PC-9 (cell line): ENCODE measurements around the gene GRAMD2B. TPM values are rescaled to one million over a fixed set of nuclear protein-coding genes. Genes with fewer than 3 reads are reported as not detected.

Experiments
- BruUV-seq: library from RNA; stranded (reverse); fragments of 400-500 nt; replicated peaks from 2 replicates; lab custom pipeline; 2021; lab: Mats Ljungman, UMichigan
- CTCF ChIA-PET: fragments of 300-600 bp; sonication (Branson Sonifier 250); formaldehyde crosslinking; loops from one replicate; lab custom pipeline; 2022; ENCODE audit warnings: antibody characterized with exemption; lab: Charles Lee
- POLR2A ChIA-PET: fragments of 300-600 bp; sonication (Branson Sonifier 250); formaldehyde crosslinking; loops from one replicate; lab custom pipeline; 2022; ENCODE audit warnings: antibody characterized with exemption; ENCODE audit not compliant: unreplicated experiment; lab: Charles Lee
- DNase-seq, 2 experiments: peaks; one replicate each; pipeline versions ENCODE4 v3.0.0 to v3.0.0-alpha.2; 2015 to 2022; ENCODE audit warnings: mixed read lengths in 1 of 2
- H2AFZ ChIP-seq: fragments of 200-600 bp; sonication (generic); 2 replicates; pipeline ENCODE4 v1.8.1; 2017; ENCODE audit warnings: antibody characterized with exemption
- H3F3A ChIP-seq: fragments of 200-600 bp; sonication (generic); 2 replicates; pipeline ENCODE4 v1.8.1; 2017; ENCODE audit warnings: antibody characterized with exemption, mild to moderate bottlenecking, low read depth; ENCODE audit not compliant: insufficient read depth
- H3K27ac ChIP-seq: fragments of 200-600 bp; sonication (generic); 2 replicates; pipeline ENCODE4 v1.6.1; 2016; ENCODE audit warnings: mixed run types
- H3K27me3 ChIP-seq: fragments of 200-600 bp; sonication (generic); 2 replicates; pipeline ENCODE4 v1.6.1; 2016; ENCODE audit warnings: low read depth, mixed run types; ENCODE audit not compliant: insufficient read depth
- H3K36me3 ChIP-seq: fragments of 200-600 bp; sonication (generic); 2 replicates; pipeline ENCODE4 v1.6.1; 2016; ENCODE audit warnings: low read depth, mixed run types
- H3K4me1 ChIP-seq: fragments of 200-600 bp; sonication (generic); replicated peaks from 2 replicates; pipeline ENCODE4 v1.6.1; 2016; ENCODE audit warnings: mixed run types; ENCODE audit not compliant: insufficient read depth
- H3K4me2 ChIP-seq: fragments of 200-600 bp; sonication (generic); 2 replicates; pipeline ENCODE4 v1.6.1; 2017; ENCODE audit warnings: mixed run types
- H3K4me3 ChIP-seq: fragments of 200-600 bp; sonication (generic); 2 replicates; pipeline ENCODE4 v1.6.1; 2016; ENCODE audit warnings: mixed run types
- H3K79me2 ChIP-seq: fragments of 200-600 bp; sonication (generic); 2 replicates; pipeline ENCODE4 v1.6.1; 2017; ENCODE audit warnings: low read depth, mixed run types
- H3K9me2 ChIP-seq: fragments of 200-600 bp; sonication (generic); 2 replicates; pipeline ENCODE4 v1.8.1; 2017; ENCODE audit warnings: mild to moderate bottlenecking; ENCODE audit not compliant: insufficient read depth
- H3K9me3 ChIP-seq: fragments of 200-600 bp; sonication (generic); 2 replicates; pipeline ENCODE4 v1.8.1; 2016; ENCODE audit warnings: low read depth; ENCODE audit not compliant: insufficient read depth
- H4K20me1 ChIP-seq: fragments of 200-600 bp; sonication (generic); 2 replicates; pipeline ENCODE4 v1.8.1; 2017; ENCODE audit not compliant: insufficient read depth
- CTCF ChIP-seq: fragments of 200-600 bp; sonication (generic); conservative IDR thresholded peaks from 2 replicates; pipeline ENCODE4 v1.6.1; 2017; ENCODE audit warnings: mixed run types, antibody characterized with exemption, mild to moderate bottlenecking, moderate library complexity
- EZH2 ChIP-seq: fragments of 200-600 bp; sonication (generic); IDR thresholded peaks from 2 replicates; pipeline ENCODE4 v1.8.0; 2017; ENCODE audit warnings: antibody characterized with exemption, low read depth
- intact Hi-C: fragments of 100-400 bp; cut with micrococcal nuclease; formaldehyde crosslinking; loops from one replicate; pipeline ENCODE4 v1.10.0; 2022; ENCODE audit not compliant: unreplicated experiment
- total RNA-seq: library from RNA; stranded (reverse); gene quantifications from 2 replicates; pipeline ENCODE4 v1.2.3, GENCODE V29; 2021

GRAMD2B gene
- total RNA-seq, 1 experiment from 2014 or later: 10.0 TPM

GRCh38 chr5:126461838-126462237 lies 38.6 kb downstream of the GRAMD2B start:
- ChIA-PET POLR2A (no interaction called here), CTCF (no interaction called here)

GRCh38 chr5:126462239-126463014 lies 39.2 kb downstream of the GRAMD2B start:
- H3K4me3 ChIP-seq: no peak overlapping the region
- H4K20me1 ChIP-seq: no peaks in the 10 kb centered on the region
- ChIA-PET CTCF (no interaction called here), POLR2A (interaction anchor here (0.6 kb wide), 1 partner anchor 39 kb away, joined by 3 read pairs; the partner anchor contains the start of gene GRAMD2B)
- no peaks in the 10 kb centered on the region for H3K27me3 ChIP-seq
- intact Hi-C loops: no loop called here
- no peaks in the 10 kb centered on the region for H3K4me1 ChIP-seq
- no peaks in the 10 kb centered on the region for H3F3A ChIP-seq
- 0 out of 2 replicates have a peak, but pooled peaks cover 2% of the 10 kb centered on the region for H3K36me3 ChIP-seq
- DNase-seq: no peak
- no peaks in the 10 kb centered on the region for H3K9me3 ChIP-seq
- no TSS peak for BruUV-seq
- no peaks in the 10 kb centered on the region for H3K79me2 ChIP-seq
- no peak overlapping the region for H2AFZ ChIP-seq
- TF ChIP-seq CTCF (no peak), EZH2 (no peak)
- no peak overlapping the region for H3K27ac ChIP-seq
- no peak overlapping the region for H3K4me2 ChIP-seq
- H3K9me2 ChIP-seq: no peaks in the 10 kb centered on the region

More at GRCh38 chr5:126461838-126462237, 38.6 kb downstream of the GRAMD2B start:
- Histone ChIP-seq H3K4me1 (no peaks in the 10 kb centered on the region), H3K36me3 (0 out of 2 replicates have a peak, but pooled peaks cover 2% of the 10 kb centered on the region), H3K4me2 (no peak overlapping the region), H3K27ac (no peak overlapping the region), H3K27me3 (no peaks in the 10 kb centered on the region), H3K9me2 (no peaks in the 10 kb centered on the region), H3K9me3 (no peaks in the 10 kb centered on the region), H3F3A (no peaks in the 10 kb centered on the region), H3K4me3 (no peak overlapping the region), H2AFZ (no peak overlapping the region), H4K20me1 (no peaks in the 10 kb centered on the region), H3K79me2 (no peaks in the 10 kb centered on the region)
- BruUV-seq: no TSS peak
- no peak for TF ChIP-seq CTCF
- no peak for DNase-seq
- intact Hi-C loops: no loop called here

GRCh38 chr5:126464016-126464415 lies 40.8 kb downstream of the GRAMD2B start:
- ChIA-PET CTCF (no interaction called here), POLR2A (no interaction called here)
- Histone ChIP-seq H3K27me3 (no peaks in the 10 kb centered on the region), H3K9me2 (no peaks in the 10 kb centered on the region), H3K9me3 (no peaks in the 10 kb centered on the region), H4K20me1 (no peaks in the 10 kb centered on the region), H2AFZ (no peak overlapping the region), H3K79me2 (no peaks in the 10 kb centered on the region), H3F3A (no peaks in the 10 kb centered on the region), H3K27ac (no peak overlapping the region), H3K36me3 (0 out of 2 replicates have a peak, but pooled peaks cover 2% of the 10 kb centered on the region), H3K4me3 (no peak overlapping the region), H3K4me1 (no peaks in the 10 kb centered on the region), H3K4me2 (no peak overlapping the region)
- BruUV-seq: no TSS peak
- DNase-seq: no peak
- TF ChIP-seq CTCF (no peak), EZH2 (no peak)
- intact Hi-C loops: no loop called here
